SK-N-SH (cell line): ENCODE measurements around the gene SCT. TPM values are rescaled to one million over a fixed set of nuclear protein-coding genes. Genes with fewer than 3 reads are reported as not detected.

Experiments
- CTCF ChIA-PET: fragments of 300-600, 350-600 bp; formaldehyde crosslinking; extraction: SDS; loops from one replicate; lab custom pipeline; 2021; lab: Yijun Ruan, JAX
- POLR2A ChIA-PET: fragments of 350-600 bp; sonication (Branson Sonifier 250); formaldehyde crosslinking; extraction: SDS; loops from one replicate; lab custom pipeline; 2020; ENCODE audit warnings: antibody characterized with exemption, inconsistent platforms; lab: Yijun Ruan, JAX
- DNase-seq: peaks from one replicate; pipeline ENCODE4 v3.0.0; 2012
- H2AFZ ChIP-seq: fragments of 200-600 bp; sonication (generic); 2 replicates; pipeline ENCODE4 v1.8.1; 2016; ENCODE audit warnings: antibody characterized with exemption, mild to moderate bottlenecking, low read depth
- H3F3A ChIP-seq: fragments of 200-600 bp; sonication (generic); replicated peaks from 2 replicates; pipeline ENCODE3; 2016; ENCODE audit warnings: antibody characterized with exemption, mild to moderate bottlenecking; ENCODE audit not compliant: insufficient read depth
- H3K27ac ChIP-seq, 2 experiments: fragments of 200-500 bp in 1 of 2; fragments of 200-600 bp in 1 of 2; sonication (Bioruptor generic) in 1 of 2; sonication (generic), shearing (Covaris generic) in 1 of 2; 2 replicates each; pipeline versions ENCODE4 v1.5.1 to v1.6.1; 2014 to 2016; ENCODE audit warnings: low read depth in 2 of 2, inconsistent platforms in 1 of 2, low read length in 1 of 2, mild to moderate bottlenecking in 1 of 2, mixed read lengths in 1 of 2
- H3K27me3 ChIP-seq: fragments of 200-600 bp; sonication (generic), shearing (Covaris generic); 2 replicates; pipeline ENCODE4 v1.6.1; 2016; ENCODE audit warnings: mixed run types; ENCODE audit not compliant: insufficient read depth
- H3K36me3 ChIP-seq, 2 experiments: fragments of 200-500 bp in 1 of 2; fragments of 200-600 bp in 1 of 2; sonication (Bioruptor generic) in 1 of 2; sonication (generic) in 1 of 2; replicated peaks in 1 of 2; 2 replicates each; pipeline versions ENCODE3 to v1.5.1; 2014 to 2016; ENCODE audit warnings: low read length in 1 of 2, mild to moderate bottlenecking in 1 of 2; ENCODE audit not compliant: insufficient read depth in 2 of 2, control insufficient read depth in 1 of 2
- H3K4me1 ChIP-seq, 2 experiments: fragments of 200-500 bp in 1 of 2; fragments of 200-600 bp in 1 of 2; sonication (Bioruptor generic) in 1 of 2; sonication (generic), shearing (Covaris generic) in 1 of 2; 2 replicates each; pipeline versions ENCODE4 v1.5.1 to v1.6.1; 2014 to 2016; ENCODE audit warnings: low read depth in 1 of 2, low read length in 1 of 2, mixed run types in 1 of 2; ENCODE audit not compliant: insufficient read depth in 2 of 2, control insufficient read depth in 1 of 2
- H3K4me2 ChIP-seq: fragments of 200-600 bp; sonication (generic), shearing (Covaris generic); 2 replicates; pipeline ENCODE4 v1.6.1; 2017; ENCODE audit warnings: mixed run types
- H3K4me3 ChIP-seq, 2 experiments: fragments of 200-500 bp in 1 of 2; fragments of 200-600 bp in 1 of 2; sonication (Bioruptor generic) in 1 of 2; sonication (generic), shearing (Covaris generic) in 1 of 2; 2 replicates each; pipeline versions ENCODE4 v1.5.1 to v1.8.1; 2014 to 2016; ENCODE audit warnings: low read depth in 2 of 2, inconsistent platforms in 1 of 2, low read length in 1 of 2, mild to moderate bottlenecking in 1 of 2, mixed read lengths in 1 of 2, moderate library complexity in 1 of 2
- H3K79me2 ChIP-seq: fragments of 200-600 bp; sonication (generic); 2 replicates; pipeline ENCODE4 v1.8.1; 2017; ENCODE audit warnings: mild to moderate bottlenecking; ENCODE audit not compliant: insufficient read depth
- H3K9ac ChIP-seq: fragments of 200-600 bp; sonication (generic); 2 replicates; pipeline ENCODE4 v1.6.1; 2017; ENCODE audit warnings: mixed run types
- H3K9me2 ChIP-seq: fragments of 200-600 bp; sonication (generic); 2 replicates; pipeline ENCODE4 v1.6.1; 2017; ENCODE audit warnings: mixed run types
- H3K9me3 ChIP-seq: fragments of 200-600 bp; sonication (generic); 2 replicates; pipeline ENCODE4 v1.6.1; 2017; ENCODE audit warnings: mixed run types, mild to moderate bottlenecking, moderate library complexity
- H4K20me1 ChIP-seq: fragments of 200-600 bp; sonication (generic); 2 replicates; pipeline ENCODE4 v1.6.1; 2017; ENCODE audit warnings: mild to moderate bottlenecking, mixed run types; ENCODE audit not compliant: insufficient read depth
- CHD2 ChIP-seq: fragments of 150-350 bp; IDR thresholded peaks from 2 replicates; pipeline ENCODE4 v1.6.1; 2018; ENCODE audit warnings: low read length; ENCODE audit not compliant: partially characterized antibody
- ELF1 ChIP-seq: IDR thresholded peaks from 2 replicates; pipeline ENCODE4 v1.4.0; 2012
- FOSL2 ChIP-seq: IDR thresholded peaks from 2 replicates; pipeline ENCODE4 v1.4.0; 2012; ENCODE audit warnings: low read depth, mild to moderate bottlenecking, moderate library complexity, borderline replicate concordance
- GABPA ChIP-seq: IDR thresholded peaks from 2 replicates; pipeline ENCODE4 v1.4.0; 2012; ENCODE audit warnings: low read depth, mild to moderate bottlenecking
- JUND ChIP-seq: IDR thresholded peaks from 2 replicates; pipeline ENCODE4 v1.4.0; 2012
- MAX ChIP-seq: IDR thresholded peaks from 2 replicates; pipeline ENCODE4 v1.4.0; 2012; ENCODE audit warnings: low read depth
- MEF2A ChIP-seq: IDR thresholded peaks from 2 replicates; pipeline ENCODE4 v1.4.0; 2012; ENCODE audit warnings: low read depth, borderline replicate concordance
- NRF1 ChIP-seq: IDR thresholded peaks from 2 replicates; pipeline ENCODE4 v1.6.1; 2012; ENCODE audit warnings: low read depth, mild to moderate bottlenecking, low read length
- RAD21 ChIP-seq: IDR thresholded peaks from 2 replicates; pipeline ENCODE4 v1.6.1; 2012; ENCODE audit warnings: mild to moderate bottlenecking, low read length
- RCOR1 ChIP-seq: fragments of 150-350 bp; IDR thresholded peaks from 2 replicates; pipeline ENCODE4 v1.6.1; 2017; ENCODE audit warnings: antibody characterized with exemption, low read length
- REST ChIP-seq: IDR thresholded peaks from 2 replicates; pipeline ENCODE4 v1.6.1; 2012; ENCODE audit warnings: mild to moderate bottlenecking, low read depth, low read length, moderate library complexity
- RXRA ChIP-seq: IDR thresholded peaks from 2 replicates; pipeline ENCODE4 v1.4.0; 2012; ENCODE audit warnings: low read depth, mild to moderate bottlenecking, borderline replicate concordance
- SIN3A ChIP-seq: IDR thresholded peaks from 2 replicates; pipeline ENCODE4 v1.6.1; 2012; ENCODE audit warnings: low read depth, mild to moderate bottlenecking, low read length, moderate library complexity, borderline replicate concordance
- USF1 ChIP-seq: IDR thresholded peaks from 2 replicates; pipeline ENCODE4 v1.4.0; 2012; ENCODE audit warnings: low read depth, borderline replicate concordance
- WGBS: methylation state at CpG from one replicate; pipeline ENCODE4 v1.1.6; 2017; ENCODE audit warnings: low lambda C conversion rate; 5-methylcytosine and 5-hydroxymethylcytosine counted together
- polyA plus RNA-seq, 3 experiments: library from polyadenylated mRNA; depleted of rRNA; stranded (reverse); fragments of >200 nt; gene quantifications; 2 replicates each; pipeline ENCODE4 v1.2.3, GENCODE V29; 2012

Gene SCT
- polyA plus RNA-seq (2012; rRNA removed) = not detected in 2 replicates
- not detected in 2 replicates for polyA plus RNA-seq (2012; cell fraction: cytosol; rRNA removed)
- polyA plus RNA-seq (2012; cell fraction: nucleus; rRNA removed) = not detected in 2 replicates

- Histone ChIP-seq H3K9me3 (no peaks in the 10 kb centered on the region), H3K36me3 (peaks cover 0 to 4% of the 10 kb centered on the region in 2 experiments), H3K9ac (no peak within 1 kb of the TSS), H2AFZ (no peak within 1 kb of the TSS), H3K27ac (no peak within 1 kb of the TSS), H4K20me1 (no peaks in the 10 kb centered on the region), H3F3A (peaks cover 15% of the 10 kb centered on the region), H3K4me2 (no peak within 1 kb of the TSS), H3K79me2 (no peaks in the 10 kb centered on the region; the same call in 1 of the 2 replicates)
- WGBS = 71% methylated on average over 27 of the region's 72 CpGs
- POLR2A ChIA-PET = no interaction called here
- CTCF ChIA-PET = interaction anchor here (0.6 to 1.2 kb wide), 2 partner anchors 10 to 15 kb away, joined by 3 read pairs; partner anchors contain the start of gene DRD4
- TF ChIP-seq REST (no peak), MEF2A (no peak), MAX (no peak), USF1 (no peak), CHD2 (no peak), RCOR1 (no peak), NRF1 (no peak), GABPA (no peak), ELF1 (no peak), JUND (no peak), RXRA (no peak), RAD21 (no peak), FOSL2 (no peak), SIN3A (no peak)
- TF ChIP-seq, all 33 proteins: peak for 0
- no peaks in the 10 kb centered on the region for H3K27me3 ChIP-seq
- no peak within 1 kb of the TSS for H3K4me3 ChIP-seq
- H3K4me1 ChIP-seq = no peaks in the 10 kb centered on the region
- no peaks in the 10 kb centered on the region for H3K9me2 ChIP-seq
- no peak for DNase-seq
These were observed at the start of gene SCT for GRCh38 chr11:626475-627307. Gene SCT, minus strand, starts transcription at chr11:627181. Its CDS starts 38 bp downstream, at chr11:627143.
